HG02840 (cell line): ENCODE results near the gene DCAF16.

Experiments
- ATAC-seq: cut with Tn5 transposase; IDR thresholded peaks from one replicate; pipeline ENCODE4 v1.9.1; 2021; ENCODE audit warnings: mild to moderate bottlenecking, moderate library complexity, moderate number of reproducible peaks; ENCODE audit not compliant: unreplicated experiment, low FRiP score

Gene DCAF16

DNA sequence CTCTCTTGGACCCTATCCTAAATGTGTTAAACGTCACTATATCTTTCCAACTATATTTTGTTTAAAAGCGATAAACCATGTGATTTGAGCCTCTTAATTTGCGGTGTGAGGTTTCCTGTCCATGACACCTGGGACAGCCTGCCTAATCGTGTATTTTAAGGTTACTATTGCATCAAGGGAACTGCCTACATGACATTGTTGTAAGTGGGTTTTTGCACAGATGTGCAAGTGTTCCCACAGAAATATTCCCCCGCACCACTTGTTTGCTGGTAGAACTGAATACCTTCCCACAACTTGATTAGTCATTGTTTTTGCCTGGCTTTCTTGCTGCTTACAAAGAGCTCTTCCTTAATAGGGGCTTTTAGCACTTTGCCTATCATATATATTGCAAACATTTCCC is 24.0 kb downstream of the DCAF16 start:
- no peak for ATAC-seq

- ATAC-seq = no peak
Measured at GRCh38 chr4:17785858-17786257, 24.7 kb downstream of the DCAF16 start.

DNA sequence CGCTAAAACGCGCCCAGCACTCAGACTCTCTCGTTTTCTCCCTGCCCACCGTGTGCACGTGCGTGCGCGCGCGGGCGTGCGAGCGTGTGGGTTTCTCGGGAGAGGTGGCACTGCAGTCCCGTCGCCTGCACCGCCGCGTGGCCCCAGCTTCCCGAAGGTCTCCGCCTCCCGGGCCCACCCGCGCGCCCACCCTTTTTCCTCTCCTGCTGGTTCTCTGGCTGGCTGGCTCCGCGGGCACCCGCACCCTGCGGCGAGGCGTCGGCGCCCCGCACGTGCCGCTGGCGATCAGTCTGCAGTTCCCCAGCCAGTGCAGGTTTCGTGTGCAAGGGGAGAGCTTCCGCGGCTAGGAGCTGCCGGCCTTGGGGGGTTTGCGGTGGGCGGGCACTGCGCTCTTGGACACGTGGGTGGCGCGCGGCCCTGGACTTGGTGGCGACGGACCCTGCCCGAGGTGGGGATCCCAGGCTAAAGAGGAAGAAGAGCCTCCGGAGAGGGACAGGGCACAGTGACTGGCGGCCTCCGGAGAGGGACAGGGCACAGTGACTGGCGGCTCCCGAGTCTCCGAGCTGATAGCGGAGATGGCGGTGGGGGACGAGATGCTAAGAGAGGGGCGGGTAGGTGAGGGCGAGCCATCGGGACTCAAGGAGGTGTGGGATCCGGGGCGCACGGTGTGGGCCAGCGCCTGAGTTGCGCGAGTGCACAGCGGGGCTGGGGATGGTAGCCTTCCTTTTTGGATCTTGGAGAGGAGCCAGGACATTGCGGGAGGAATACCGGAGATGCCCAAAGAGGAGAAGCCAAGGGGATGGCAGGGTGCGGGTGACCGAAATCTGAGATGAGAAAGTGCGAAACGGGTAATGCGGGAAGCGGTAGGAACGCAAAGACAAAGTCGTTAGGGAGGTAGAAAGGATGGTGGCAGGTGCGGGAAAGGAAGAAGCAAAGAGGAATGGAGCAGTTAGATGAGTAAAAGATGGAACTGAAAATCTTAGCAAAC is 29.0 kb downstream of the DCAF16 start, which contains the start of gene FAM184B:
TSS of gene FAM184B (minus strand) at position 322 of the 988 bp plus-strand sequence. CDS start 322 bp downstream, outside the sequence.
- ATAC-seq = no peak

DNA sequence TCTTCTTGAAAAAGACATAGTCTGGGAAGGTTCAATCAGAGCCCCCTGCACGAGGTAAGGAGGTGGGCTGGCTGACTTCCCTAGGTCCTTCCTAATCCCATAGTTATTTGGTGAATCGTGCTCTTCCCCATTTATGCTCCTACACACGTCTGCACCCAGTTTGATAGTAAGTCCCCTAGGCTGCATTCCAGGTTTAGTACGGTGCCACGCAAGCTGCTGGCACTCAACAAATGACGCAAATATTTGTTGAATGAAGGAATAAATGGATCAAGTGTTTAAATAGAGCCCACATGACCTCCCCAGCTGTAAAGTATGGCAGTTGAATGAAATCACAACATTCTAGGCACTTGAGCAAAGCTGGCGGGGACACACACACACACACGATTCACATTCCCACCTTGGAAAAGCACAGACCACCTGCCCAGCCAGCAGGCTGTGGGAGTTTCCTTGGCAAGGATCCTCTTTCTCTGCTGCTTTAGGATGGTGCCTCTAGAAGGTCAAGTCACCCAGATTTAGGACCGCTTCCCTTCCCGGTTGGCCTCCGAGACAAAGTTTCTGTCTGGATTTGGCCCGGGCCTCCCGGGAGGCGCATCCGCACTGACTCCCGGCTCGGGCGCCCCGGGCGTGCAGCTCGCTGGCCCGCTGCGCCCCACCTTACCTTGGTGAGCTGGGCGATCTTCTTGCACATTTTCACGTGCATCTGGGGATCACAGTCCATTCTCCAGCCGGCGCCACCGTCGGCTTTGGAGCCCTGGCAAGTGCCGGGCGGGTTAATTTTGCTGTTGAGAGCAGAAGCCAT is 29.9 kb downstream of the DCAF16 start:
- no peak for ATAC-seq

DNA sequence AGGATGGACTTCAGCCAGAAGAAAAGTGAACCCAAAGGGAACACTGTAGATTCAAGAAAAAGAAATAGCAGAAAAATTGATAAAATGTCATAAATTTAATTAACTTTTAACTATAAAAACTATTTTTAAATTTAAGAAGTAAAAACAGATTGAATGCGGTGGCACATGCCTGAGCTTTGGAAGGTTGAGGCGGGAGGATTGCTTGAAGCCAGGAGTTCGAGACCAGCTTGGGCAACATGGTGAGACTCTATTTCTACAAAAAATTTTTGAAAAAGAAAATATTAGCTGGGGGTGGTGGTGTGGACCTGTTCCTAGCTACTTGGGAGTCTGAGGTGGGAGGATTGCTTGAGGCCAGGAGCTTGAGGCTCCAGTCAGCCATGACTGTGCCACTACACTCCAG is 32.1 kb downstream of the DCAF16 start:
- no peak for ATAC-seq

GRCh38 chr4:17773135-17773698 is 37.3 kb downstream of the DCAF16 start:
- no peak for ATAC-seq

GRCh38 chr4:17771284-17771908 is 39.2 kb downstream of the DCAF16 start:
- ATAC-seq = no peak

DNA sequence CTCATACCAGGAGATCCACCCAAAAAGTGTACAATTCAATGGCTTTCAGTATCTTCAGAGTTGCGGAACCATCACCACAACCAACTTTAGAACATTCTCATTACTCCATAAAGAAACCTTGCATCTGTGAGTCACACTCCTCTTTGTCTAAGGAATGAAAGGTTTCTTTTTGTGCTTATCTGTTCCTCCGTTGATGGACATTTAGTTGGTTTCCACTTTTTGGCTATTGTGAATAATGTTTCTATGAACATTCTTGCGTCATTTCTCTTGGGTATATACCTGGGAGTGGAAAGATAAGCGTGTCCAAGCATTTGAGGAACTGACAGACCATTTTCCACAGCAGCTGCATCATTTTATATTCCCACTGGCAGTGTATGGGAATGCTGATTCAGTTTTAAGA is 39.7 kb downstream of the DCAF16 start:
- no peak for ATAC-seq

DNA sequence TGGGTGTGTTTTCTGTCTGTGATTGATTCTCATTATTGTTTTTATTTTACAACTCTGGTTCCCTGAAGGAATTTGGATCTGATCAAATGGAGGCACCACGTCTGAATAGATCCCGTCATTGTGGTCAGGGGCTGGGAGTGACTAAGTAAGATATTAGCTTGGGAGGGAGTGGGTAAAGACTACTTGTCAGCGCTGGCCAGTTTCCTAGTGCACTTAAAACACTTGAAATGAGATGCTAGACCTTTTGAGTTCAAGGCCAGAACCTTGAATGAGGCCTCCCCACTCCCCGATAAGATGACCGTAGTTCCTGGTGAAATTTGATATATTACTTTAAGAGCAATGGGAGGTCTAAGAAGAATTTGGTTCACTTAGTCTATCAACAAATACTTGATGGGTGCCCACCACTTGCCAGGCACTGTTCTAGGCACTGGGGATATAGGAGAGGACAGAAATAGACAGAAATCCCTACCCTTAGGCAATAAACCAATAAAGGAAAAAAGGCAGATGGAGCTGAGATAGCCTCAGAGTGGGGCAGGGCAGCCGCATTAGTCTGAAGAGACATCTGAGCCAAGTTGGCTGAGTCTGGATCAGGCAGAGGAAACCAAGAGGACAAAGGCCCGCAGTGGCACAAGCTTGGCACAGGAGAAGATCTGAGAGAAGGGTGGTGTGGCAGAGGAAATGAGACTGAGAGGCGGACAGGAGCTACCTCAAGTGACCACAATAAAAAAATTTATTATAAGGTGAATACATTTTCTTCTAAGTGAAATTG is 41.0 kb downstream of the DCAF16 start:
- no peak for ATAC-seq

GRCh38 chr4:17766826-17767458 is 43.6 kb downstream of the DCAF16 start:
- no peak for ATAC-seq

GRCh38 chr4:17765514-17766286 is 44.9 kb downstream of the DCAF16 start:
- ATAC-seq = no peak

DNA sequence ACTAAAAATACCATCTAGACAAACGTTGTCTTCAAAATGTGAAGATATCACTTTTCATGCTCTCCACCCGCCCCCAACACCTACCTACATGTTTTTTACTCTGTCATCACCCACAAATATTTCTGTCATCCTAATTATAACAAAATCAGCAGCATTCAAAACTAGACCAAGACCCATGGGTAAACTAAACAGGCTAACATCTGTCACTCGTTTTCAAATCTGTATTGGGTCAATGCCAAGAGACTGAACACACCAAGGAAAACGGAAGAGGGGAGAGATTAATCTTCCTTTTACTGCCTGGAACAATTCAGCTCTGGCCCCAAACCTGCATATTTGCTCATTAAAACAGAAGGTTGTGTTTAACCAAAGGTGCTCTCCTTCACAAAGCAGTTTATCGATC is 46.6 kb downstream of the DCAF16 start:
- no peak for ATAC-seq

DNA sequence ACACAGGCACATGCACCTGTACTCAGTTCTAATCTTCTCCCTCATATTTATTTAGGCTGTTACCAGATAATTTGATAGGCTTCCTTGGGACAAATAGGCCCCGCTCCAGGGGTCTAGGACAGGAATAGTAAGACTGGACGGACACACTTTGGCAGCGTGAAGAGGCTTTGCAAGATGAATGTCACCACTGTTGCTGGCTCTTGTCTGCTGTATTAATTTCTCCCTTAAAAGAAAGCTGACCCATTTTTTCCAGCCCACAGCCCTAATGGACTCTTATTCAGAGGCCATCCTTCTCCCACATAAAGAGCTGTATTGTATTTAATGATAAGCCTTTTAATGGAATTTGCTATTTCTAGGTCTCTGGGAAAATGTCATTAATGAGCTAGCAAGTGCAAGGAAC is 47.1 kb downstream of the DCAF16 start:
- ATAC-seq = no peak

DNA sequence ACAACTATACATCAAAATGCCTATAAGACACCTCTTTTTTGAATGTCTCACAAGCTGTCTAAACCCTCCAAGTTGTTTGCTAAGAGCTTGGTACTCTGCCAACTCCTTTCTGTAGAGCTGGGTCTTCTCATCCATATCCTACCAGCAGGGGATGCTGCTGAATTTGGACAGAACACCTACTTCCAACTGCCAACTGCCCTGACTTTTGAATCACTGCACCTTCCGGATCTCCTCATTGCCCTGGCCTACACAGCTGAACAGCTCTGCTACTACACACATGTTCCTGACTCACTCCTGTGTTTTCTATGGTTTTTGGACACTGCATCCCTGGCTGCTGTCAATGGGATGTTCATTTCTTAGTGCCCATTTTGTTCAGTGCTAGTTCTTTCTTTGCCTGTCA is 47.8 kb downstream of the DCAF16 start:
- ATAC-seq = no peak

- ATAC-seq = no peak
Measured at GRCh38 chr4:17761062-17761461, 49.5 kb downstream of the DCAF16 start.

DNA sequence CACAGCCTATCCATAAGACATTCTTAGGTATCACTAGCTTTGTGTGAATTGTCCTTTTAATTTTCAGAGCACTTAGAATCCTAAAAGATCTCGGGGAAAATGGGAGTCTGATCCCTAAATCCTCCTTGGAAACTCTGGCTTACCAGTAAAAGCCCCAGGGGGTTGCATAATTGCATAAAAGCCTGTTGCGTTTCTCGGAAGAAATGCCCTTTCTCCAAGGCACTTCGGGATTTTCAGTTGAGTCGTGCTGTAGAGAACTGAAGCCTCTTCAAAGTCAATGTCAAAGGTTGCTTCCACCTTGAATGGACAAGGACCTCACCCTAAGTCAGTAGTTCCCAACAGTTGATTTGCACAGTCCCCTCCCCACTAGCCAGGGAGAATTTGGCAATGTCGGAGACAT is 49.9 kb downstream of the DCAF16 start:
- ATAC-seq = no peak

- ATAC-seq = no peak
Measured at GRCh38 chr4:17758485-17758884, 52.1 kb downstream of the DCAF16 start.

GRCh38 chr4:17757621-17758020 is 52.9 kb downstream of the DCAF16 start:
- no peak for ATAC-seq

GRCh38 chr4:17753646-17754045 is 56.9 kb downstream of the DCAF16 start:
- ATAC-seq = no peak
